GM21390 (cell line): Measurements from ENCODE around the gene PDIK1L.

Experiments
- ATAC-seq: cut with Tn5 transposase; IDR thresholded peaks from one replicate; pipeline ENCODE4 v1.9.1; 2021; ENCODE audit not compliant: unreplicated experiment

Gene PDIK1L

DNA sequence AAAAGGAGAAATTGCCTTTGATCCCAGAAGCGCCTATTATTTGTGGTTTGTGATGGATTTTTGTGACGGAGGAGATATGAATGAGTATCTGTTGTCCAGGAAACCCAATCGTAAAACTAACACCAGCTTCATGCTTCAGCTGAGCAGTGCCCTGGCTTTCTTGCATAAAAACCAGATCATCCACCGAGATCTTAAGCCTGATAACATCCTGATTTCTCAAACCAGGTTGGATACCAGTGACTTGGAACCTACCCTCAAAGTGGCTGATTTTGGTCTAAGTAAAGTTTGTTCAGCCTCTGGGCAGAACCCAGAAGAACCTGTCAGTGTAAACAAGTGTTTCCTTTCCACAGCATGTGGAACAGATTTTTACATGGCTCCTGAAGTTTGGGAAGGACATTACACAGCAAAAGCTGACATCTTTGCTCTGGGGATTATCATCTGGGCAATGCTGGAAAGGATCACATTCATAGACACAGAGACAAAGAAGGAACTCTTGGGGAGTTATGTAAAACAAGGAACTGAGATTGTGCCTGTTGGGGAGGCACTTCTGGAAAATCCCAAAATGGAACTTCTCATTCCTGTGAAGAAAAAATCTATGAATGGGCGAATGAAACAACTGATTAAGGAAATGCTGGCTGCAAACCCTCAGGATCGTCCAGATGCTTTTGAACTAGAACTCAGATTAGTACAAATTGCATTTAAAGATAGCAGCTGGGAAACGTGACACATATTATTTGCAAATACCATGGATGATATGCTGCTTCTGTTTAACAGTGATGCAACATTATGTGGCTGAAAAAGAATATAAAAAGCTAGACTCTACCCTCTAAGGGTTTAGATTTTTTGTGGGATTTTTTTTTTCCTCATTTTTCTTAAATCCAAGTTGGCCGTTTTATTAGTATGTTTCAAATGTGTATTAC, 10.5 kb downstream of the PDIK1L start:
- ATAC-seq = no peak

DNA sequence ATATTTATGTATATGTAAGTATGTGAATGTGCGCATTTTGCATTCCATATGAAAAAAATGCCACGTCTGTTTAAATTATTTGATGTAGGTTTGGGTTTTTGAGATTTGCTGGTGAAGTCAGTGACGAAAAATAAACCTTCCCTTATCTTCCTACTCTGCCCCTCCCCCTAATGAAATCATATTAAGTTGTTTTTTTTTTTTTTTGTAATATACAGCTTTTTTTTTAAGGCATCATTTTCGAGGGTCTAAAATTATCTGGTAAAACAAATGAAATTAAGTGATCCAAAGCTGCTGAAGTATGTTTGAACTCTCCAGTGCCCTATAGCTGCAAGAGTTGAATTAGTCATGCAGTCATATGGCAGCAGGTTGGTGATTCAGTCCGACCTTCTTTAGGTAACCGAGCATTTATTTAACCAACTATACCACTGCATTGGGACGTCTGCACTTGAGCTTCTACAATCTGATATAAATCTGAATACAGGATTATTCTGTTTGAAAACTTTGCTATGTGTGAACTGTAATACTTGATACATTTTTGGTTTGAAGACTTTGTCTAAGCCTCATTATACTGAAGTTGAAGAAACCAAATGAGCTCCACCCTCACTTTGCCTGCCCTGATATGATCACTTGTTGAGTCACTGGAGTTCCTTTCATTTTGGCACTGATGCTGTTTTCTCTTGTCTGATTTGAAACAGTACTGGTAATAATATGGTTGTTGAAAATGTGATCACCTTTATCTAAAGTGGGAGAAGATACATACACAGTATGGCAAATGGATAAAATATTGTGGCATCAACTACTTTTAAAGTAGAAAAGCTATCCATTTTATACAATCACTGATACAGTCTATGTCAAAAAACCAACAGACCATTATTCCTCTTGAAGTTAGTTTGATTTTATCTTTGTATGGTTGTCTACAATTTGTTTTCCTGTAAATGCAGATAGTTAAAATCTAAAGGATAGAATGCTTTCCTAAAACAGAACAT, 11.7 kb downstream of the PDIK1L start:
- ATAC-seq = no peak

DNA sequence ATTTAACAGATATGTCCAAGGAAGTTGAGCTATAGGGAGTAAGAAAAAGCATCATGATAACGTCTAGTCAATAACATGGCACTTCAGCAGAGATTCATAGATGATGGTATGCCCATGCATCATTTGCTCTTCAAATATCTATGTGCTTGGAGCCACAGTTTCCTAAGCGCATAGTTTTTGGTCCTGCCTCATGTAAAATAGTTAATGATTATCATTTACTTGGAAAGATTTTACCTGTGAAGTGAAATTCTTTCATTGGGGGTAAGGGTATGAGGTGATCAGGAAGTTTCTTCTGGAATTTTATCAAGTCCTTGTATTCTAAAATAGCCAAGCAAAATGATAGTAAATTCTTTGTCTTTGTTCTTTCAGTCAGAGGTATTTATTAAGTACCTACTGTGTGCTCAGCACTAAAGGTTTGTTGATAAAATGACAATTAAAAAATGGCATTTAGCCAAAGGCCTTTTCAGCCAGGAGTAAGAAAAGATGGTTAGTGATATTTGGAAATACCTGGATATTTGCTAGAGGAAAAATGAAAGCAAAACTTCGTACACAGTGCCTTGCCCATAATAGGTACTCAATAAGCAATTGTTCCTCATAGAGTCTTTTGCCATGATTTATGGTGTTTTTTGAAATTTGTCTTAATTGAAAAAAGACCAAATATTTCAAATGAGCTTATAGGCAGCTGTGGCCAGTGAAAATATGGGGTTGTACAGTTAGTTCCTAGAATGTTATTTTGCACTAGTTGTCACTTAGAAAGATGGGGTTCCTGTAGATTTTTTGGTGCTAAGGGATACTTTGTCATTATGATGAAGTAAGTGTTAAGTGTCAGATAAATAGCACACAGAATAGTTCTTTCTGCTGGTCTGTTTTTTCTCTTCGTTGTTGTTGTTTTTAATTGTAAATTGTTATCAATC, 13.1 kb downstream of the PDIK1L start:
- no peak for ATAC-seq

DNA sequence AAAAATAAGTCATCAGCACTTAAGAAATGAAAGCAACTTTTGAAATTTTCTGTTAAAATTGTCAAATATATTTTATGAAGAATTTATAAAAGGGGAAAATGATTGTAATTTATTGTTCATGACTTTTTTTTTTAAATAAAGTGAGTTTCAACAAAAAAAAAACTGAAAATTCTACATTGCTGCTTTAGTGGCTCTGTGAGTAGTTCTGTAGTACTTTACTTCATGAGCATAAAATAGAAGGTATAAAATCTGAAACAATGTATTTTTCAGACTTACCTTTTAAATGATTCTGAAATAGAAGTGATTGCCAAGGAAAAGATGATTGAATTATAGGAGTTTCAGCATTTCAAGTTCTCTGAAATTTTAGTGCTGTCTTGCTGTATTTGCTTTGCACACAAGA, 13.8 kb downstream of the PDIK1L start:
- no peak for ATAC-seq

DNA sequence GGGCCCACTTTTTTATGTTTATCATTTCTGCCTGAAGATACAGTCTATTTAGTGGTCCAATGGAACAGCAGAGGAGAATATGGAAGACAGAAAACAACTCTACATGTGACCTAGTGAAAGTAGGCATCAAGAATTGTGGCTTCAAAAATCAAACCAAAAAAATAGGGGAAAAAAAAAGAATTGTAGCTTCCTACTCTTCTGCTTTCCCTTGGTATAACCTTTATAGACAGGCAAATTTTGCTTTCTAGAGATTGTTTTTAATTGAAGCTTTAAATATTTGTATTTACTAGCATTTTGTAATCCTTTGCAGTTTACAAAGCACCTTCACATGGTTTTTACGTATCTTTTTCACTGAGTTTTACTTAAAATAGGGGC, 14.3 kb downstream of the PDIK1L start:
- no peak for ATAC-seq

DNA sequence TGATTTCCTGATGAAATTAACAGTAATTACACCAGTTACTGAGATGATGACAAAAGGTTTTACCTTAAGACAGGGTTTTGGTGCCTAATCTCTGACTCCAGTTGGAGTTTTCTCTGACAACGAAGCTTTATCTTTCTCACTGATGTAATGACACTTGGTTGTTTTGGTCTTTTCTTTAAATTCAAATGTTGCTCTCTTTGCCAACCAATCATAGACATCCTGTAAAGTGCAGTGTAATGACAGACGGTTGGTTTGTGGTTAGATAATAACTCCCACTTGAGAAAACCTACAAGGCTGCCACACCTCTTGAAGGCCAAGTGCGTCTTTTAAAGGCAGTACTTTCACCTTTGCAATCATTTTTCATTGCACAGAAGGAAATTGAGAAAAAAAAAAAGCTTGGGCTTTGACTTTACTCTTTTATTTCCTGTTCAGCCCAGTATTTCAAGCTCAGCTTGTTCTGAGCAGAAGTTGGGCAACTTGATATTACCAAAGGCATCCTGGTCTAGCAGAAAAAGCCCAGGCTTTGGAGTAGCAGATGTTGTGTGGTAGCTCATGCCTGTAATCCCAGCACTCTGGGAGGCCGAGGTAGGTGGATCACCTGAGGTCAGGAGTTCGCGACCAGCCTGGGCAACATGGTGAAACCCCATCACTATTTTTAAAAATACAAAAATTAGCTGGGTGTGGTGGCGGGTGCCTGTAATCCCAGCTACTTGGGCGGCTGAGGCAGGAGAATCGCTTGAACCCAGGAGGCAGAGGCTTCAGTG, 14.9 kb downstream of the PDIK1L start:
- no peak for ATAC-seq

DNA sequence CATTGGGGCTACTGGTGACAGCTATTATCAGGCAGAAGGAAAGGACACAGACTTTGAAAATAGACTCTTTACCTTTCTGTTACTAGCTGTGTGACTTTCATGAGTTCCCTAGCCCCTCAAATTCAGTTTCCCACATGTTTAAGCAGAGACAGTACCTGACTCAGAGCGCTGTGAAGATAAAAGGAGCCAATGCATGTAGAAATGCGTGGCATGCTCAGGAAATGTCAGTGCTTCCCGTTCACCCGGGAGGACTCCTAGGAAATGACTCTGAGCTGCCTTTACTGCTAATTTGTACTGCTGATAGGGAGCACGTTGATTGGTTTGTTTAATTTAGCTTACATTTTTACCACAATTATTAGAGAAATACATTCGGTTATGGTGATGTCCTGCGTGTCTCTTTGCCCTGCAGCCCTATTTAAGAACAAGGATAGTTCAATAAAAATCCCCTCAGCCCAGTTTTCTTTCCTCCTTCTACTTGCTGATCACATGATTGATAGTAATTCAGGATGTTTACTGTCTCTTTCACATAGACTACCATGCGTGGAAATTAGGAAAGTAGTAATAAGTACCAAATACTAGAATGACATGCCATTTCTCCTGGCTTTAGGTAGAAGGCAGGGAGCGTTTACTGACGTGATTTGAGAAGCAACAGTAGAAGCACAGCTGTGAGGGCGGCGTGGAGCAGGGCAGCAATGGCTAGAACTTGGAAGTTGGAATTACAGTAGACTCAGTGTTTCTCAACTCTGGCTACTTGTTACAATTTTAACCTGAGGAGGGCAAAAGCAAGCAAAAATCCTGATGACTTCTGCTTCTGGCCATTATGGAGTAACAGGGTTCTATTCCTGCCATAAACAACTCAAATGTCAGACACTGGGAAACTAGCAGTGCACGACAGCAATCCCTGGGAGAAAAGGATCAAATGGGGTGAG, 15.9 kb downstream of the PDIK1L start:
- ATAC-seq = no peak

DNA sequence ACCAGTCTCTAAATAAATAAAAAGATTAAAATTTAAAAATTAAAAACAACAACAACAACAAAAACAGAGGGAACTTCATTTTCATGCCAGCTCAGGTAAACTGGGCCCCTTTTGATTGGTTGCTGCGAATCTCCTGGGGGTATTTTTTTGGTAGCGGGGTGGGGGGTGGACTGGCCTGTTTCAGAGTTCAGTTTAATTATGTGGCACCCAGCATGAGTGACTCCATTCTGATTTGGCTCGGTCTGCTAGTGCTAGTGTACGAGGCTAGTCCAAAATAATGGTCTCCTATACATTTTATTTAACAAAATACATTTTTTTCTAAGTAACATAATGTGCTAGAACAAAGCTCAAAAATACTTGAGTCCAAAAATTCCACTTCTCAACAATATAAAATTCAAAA, 18.2 kb downstream of the PDIK1L start:
- no peak for ATAC-seq

DNA sequence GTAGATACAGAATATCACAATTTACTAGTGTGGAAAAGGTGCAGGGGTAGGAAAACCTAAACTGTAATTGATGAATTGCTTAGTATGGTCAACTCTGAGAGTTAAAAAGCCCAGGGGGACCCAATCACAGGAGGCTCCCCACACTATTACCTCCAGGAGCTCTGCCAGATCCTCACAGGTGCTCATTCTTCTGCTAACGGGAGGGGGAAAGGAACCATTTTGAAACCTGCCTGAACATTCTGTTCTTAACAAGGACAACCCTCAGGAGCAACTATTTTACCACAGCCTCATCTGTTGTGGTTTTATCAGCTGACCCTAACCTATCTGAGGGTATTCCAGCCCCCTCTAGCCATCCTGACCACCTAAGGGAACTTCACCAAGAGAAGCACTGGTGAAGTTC, 19.1 kb downstream of the PDIK1L start:
- no peak for ATAC-seq

DNA sequence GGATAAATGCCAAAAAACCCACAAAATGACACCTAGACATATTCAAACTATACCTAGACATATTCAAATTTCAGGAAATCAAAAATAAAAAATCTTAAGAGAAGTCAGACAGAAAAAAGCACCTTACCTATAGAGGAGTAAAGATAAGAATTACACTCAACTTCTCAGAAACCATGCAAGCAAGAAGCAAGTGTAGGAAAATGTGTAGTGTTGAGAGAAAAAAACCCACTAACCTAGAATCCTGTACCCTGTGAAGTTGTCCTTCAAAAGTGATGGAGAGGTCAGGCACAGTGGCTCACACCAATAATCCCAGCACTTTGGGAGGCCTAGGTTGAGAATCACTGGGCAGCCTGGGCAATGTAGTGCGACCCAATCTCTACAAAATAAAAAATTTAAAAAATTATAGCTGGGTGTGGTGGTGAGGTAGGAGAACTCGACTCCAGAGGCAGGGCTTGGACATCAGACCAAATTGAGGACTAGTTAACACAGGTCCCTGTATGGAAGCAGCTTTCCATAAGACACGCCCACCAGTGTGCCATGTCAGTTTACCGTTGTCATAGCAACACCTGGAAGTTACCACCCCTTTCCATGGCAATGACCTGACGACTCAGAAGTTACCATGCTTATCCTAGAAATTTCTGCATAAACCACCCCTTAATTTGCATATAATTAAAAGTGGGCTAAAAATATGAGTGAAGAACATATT, 20.7 kb downstream of the PDIK1L start:
- no peak for ATAC-seq

DNA sequence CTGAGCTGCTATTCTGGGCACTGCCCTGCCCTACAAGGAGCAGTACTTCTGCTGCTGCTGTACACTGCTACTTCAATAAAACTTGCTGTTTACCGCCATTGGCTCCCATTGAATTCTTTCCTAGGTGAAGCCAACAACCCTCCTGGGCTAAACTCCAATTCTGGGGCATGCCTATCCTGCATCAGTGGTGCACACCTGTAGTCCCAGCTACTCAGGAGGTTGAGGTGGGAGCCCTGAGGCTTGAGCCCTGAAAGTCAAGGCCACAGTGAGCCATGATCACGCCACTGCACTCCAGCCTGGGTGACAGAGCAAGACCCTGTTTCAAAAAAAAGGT, 21.2 kb downstream of the PDIK1L start:
- ATAC-seq = no peak

DNA sequence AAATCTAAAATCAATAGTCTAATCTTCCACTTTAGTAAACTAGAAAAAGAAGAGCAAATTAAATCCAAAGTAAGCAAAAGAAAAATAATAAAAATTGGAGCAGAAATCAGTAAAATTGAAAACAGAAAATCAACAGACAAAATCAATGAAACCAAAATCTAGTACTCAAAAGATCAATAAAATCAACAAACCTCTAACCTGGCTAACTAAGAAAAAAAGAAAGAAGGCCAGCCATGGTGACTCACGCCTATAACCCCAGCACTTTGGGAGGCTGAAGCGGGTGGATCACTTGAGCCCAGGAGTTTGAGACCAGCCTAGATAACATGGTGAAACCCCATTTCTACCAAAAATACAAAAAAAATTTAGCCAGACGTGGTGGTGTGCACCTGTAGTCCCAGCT, 22.8 kb downstream of the PDIK1L start:
- ATAC-seq = no peak

DNA sequence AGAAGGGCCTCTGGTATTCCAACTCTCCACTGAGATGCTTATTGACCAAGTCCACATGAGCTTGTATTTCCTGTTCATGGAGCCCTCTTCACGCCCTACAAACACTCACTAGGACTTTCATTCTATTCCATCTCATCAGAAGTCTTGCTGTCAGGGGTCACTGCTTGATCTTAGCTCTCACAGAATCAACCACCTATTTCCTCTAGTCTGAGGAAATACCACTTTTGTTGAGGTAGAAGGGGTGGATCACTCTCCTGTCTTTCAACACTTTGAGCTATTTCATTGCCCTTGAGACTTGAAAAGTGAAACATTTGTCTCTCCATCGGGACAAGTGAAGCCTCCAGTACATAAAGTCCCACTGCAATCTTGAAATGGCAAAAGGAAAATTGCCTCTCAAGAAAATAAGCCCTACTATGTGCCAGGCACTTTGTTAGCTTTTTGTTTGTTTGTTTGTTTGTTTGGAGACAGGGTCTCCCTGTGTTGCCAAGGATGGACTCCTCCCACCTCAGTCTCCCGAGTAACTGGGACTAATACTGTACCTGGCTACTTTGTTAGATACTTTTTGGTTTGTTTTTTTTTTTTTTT, 27.4 kb downstream of the PDIK1L start:
- no peak for ATAC-seq

DNA sequence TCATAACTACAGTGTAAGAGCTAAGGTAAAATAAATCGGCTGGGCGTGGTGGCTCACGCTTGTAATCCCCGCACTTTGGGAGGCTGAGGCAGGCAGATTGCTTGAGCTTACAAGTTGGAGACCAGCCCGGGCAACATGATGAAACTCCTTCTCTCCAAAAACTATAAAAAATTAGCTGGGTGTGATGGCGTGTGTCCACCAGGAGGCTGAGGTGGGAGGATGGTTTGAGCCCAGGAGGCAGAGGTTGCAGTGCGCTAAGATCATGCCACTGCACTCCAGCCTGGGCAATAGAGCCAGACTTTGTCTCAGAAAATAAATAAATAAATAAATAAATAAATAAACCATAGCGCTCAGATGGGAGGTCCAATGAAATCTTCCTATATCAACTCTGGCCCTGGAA, 30.5 kb downstream of the PDIK1L start:
- no peak for ATAC-seq

DNA sequence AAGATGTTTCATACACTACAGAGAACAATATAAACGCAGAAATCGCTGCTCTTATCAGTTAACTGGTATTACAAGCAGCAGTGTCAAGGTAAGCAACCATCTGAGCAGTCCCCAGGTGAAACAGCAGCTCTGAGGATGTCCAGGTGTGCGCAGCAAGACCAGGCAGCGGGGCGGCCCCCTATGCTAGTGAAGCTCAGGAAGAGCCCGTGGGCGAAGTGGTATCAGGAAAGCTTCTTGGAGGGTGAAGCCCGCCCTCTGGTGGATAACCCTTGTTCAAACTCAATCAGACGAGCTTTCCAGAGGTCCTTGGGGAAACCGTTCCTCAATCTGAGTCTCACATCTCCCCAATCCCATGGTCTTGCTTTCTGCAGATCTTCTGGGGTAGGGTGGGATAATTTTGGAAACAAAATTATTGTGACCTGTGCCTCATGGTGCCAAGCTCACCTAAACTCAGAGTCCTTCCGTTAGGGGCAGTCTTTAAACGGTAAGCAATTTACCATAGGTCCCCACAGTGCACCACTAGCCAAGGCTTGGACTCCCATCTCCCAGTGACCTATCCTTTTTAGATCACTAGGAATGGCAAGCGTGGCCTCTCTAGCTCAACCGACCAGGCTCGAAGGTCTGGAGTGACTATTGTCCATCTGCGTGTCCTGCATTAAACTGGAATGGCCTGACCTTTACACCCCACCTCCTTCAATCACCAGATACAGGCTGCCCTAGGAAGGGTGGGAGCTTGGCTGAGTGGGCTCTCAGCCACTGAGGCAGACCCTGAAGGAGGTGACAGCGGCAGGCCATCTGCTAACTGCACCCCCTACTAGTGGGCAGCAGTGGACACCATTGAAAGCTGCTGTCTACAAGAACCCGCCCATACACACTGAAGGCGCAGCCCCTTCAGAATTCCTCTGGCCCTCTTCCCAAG, 33.7 kb downstream of the PDIK1L start:
- no peak for ATAC-seq

DNA sequence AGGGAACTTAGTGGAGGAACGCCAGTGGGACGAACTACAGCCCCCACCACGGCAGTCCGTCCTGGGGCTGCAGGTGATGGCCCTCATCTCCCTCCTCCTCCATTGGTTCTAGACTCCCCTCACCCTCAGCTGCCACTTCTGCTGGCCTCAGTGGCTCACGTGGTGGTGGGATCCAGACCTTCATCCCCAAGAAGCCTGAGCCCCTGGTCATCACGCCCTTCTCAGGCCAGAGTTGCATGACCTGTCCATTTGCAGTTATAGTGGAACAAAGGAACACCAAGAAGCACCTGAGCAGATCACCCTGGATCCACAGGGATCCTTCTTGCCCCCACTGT, 34.3 kb downstream of the PDIK1L start:
- no peak for ATAC-seq

DNA sequence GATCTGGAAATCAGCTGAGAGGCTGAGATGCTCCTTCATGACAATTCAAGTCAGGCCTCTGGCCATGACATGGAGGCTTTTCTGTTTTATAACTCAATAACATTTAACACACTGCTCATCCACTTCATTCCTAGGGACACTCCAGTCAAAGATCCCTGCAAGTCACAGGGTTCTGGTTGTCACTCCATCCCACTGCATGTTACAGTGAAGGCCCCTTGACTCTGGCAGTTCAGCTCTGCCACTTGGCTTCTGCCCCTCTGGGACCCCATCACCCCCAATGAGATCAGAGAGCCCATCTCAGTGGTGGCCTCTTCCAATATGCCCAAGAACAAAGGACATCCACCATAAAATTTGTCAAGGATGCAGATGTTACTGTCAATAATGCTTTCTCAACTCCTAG, 37.3 kb downstream of the PDIK1L start:
- no peak for ATAC-seq
